GM21786 (cell line): ENCODE measurements around the gene SIPA1L3.
"Not testable (repeated sequence)": the region's sequence is repeated elsewhere in the genome, so short reads cannot be mapped to it uniquely, and the experiment has no call there.

Experiments used
- ATAC-seq: cut with Tn5 transposase; IDR thresholded peaks from one replicate; pipeline ENCODE4 v1.9.1; 2021; ENCODE audit not compliant: unreplicated experiment

The SIPA1L3 gene

GRCh38 chr19:38224014-38224862 is 317.2 kb downstream of the SIPA1L3 start, which contains the start of gene DPF1:
Gene DPF1 (minus strand): TSS chr19:38224222. CDS start chr19:38224142, 80 bp downstream.
- no peak for ATAC-seq

- not testable (repeated sequence) for ATAC-seq
Observed at GRCh38 chr19:38224863-38225218, 317.8 kb downstream of the SIPA1L3 start.

- ATAC-seq, result no peak
Observed at GRCh38 chr19:38227287-38228004, 320.4 kb downstream of the SIPA1L3 start.

- ATAC-seq, result no peak
Observed at GRCh38 chr19:38228005-38228377, 321.0 kb downstream of the SIPA1L3 start.

GRCh38 chr19:38228491-38229439 is 321.8 kb downstream of the SIPA1L3 start:
- ATAC-seq, result no peak

DNA sequence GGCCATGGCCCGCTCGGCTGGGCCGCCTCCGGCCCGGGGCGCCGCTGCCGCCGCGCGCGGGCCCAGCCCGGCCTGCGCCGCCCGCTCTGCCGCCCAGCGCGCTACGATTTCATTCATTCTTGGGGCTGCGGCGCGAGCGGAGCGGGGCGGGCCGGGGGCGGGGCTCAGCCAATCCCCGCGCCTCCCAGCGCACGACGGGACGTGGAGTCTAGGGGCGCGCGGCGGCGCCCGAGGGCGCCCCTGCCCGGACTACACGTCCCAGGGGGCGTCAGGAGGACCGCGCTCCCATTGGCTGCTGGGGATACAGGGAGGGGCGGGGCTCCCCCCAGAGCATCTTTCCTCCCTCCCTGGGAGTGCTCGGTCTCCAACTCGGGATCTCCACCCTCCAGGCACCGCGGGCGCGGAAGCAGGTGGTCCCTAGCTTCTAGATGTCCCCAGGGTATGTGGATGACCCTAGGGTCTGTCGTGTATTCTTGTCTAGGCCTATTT is 322.6 kb downstream of the SIPA1L3 start:
- ATAC-seq, result peak; percentile 52

- not testable (repeated sequence) for ATAC-seq
Observed at GRCh38 chr19:38230506-38231133, 323.6 kb downstream of the SIPA1L3 start.

GRCh38 chr19:38231918-38232317 is 324.9 kb downstream of the SIPA1L3 start:
- ATAC-seq, result no peak

DNA sequence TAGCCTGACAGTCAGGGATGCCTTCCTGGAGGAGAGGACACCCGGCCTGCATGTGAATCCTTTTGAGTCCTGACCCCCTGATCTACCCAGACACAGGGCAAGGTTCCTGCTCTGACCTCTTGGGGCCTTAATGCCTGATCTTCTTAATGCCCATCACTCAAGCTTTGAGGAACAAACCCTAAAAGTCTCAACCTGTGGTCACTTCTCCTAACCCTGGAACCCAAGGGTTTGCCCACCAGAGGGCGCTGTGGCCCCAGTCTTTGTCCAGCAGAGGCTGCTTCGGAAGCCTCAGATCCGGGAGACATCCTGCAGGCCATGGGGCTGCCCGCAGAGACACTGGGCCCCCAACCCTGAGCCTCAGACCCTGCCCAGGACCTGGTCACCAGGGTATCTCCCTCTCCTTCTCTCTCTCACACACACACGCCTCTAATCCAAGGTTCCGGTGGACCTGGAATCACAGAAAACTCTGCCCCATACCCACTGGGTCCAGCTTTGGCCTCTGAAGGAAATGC is 326.8 kb downstream of the SIPA1L3 start:
- no peak for ATAC-seq

- no peak for ATAC-seq
Observed at GRCh38 chr19:38234615-38235014, 327.6 kb downstream of the SIPA1L3 start.

GRCh38 chr19:38239816-38240215 is 332.8 kb downstream of the SIPA1L3 start:
- no peak for ATAC-seq

- ATAC-seq, result no peak
Observed at GRCh38 chr19:38243279-38243673, 336.3 kb downstream of the SIPA1L3 start.

- ATAC-seq, result no peak
Observed at GRCh38 chr19:38245826-38246498, 339.0 kb downstream of the SIPA1L3 start.

DNA sequence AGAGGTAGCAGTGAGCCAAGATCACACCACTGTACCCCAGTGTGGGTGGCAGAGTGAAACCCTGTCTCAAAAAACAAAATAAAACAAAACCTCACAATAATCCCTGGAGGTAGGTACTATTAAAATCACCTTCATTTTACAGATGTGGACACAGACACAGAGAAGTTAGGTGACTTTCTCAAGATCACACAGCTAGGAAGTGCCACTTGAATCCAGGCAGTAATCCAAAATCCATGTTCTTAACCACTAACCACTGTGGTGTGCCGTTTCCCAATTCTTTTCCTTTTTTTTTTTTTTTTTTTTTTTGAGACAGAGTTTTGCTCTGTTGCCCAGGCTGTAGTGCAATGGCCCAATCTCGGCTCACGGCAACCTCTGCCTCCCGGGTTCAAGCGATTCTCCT is 340.1 kb downstream of the SIPA1L3 start:
- no peak for ATAC-seq

- ATAC-seq, result no peak
Observed at GRCh38 chr19:38247734-38248268, 340.8 kb downstream of the SIPA1L3 start.

DNA sequence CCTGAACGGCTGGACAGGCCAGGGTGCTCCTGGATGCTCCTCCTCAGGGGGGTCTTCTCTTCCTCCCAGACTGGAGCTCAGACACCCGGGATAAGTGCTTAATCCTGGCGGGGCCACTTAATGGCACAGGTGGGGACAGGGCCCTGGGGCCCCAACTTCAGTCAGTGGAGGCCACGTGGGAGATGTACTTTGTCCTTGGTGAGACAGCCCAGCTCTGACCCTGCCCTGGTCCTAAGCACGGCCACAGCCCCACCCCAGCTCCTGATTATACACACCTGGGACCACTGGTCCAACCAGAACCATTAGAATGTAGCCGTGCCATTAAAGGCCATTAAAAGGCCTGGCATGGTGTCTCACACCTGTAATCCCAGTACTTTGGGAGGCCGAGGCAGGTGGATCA is 341.4 kb downstream of the SIPA1L3 start:
- ATAC-seq, result no peak

DNA sequence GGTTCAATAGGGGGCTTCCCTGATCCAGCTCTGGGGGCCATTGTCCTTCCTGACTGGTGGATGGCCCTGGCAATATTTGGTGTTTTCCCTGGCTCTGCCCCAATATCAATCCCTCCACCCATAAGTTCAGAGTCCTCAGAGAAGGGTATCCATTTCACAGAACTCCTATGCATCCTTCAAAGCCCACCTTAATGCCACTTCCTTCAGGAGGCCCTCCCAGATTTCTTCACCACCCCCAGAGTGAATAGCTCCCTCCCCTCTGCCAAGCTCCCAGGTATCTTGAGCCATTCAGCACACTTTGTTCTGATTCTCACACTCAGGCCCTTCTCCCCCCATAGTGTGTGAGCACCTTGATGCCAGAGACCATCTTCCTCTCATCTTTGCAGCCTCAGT is 343.4 kb downstream of the SIPA1L3 start:
- no peak for ATAC-seq

DNA sequence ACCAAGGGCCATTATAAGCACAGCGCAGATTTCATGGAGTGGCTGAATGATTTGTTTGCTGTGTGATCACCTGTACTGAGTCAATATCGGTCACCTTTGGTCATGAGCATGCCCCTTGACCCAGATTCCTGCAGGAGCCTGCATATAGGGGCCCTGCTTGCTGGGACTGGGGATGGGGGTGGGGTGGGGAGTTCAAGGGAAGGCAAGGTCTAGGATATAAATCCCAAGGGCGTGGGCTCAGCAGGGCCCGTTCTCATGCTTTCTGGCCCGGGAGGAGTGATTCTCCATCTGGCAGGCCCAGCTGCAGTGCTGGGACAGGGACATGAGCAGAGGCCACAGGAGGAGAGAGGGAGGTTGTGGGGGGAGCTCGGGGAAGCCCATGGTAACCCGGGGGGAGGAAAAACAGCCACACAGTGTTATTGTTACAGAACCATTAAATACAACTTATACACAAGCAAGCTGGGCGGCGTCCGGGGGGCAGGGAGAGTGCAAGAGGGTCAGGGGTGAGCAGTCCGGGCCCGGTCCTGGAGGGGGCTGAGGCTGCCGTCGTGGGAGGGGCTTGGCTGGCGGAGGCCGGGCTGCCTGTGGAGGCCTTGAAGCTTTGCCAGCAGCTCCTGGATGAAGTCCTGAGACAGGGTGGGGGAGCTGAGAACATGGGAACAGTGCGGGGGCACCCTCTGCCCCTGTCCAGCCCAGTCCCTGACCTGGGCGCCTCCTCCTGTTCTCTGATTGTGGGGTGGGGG is 344.0 kb downstream of the SIPA1L3 start:
- ATAC-seq, result no peak

DNA sequence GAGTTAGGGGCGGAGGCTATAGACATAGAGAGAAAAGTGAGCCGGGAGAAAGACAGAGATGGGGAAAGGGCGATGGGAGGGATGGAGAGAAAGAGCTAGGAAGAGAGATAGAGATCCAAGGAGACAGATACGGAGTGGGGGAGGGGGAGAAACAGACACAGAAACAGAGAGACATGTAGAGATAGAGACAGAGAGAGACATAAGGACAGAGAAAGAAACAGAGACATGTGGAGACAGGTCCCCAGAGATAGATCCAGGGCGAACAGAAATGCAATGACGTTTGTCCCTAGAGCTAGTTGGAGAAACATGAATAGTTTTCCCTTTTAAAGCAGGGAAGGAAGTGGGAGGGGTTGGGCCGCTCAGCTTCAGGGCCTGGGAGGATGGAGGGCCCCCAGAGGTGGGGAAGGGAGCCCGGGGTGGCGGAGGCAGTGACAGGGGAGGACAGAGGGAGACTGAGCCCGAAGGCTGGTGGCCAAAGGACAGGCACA is 344.6 kb downstream of the SIPA1L3 start:
- no peak for ATAC-seq
